ENCODE measurements around the gene G2E3. TPM values are rescaled to one million over a fixed set of nuclear protein-coding genes. Genes with fewer than 3 reads are reported as not detected.
"Not testable (repeated sequence)": the region's sequence is repeated elsewhere in the genome, so short reads cannot be mapped to it uniquely, and the experiment has no call there.

Gene G2E3
- total RNA-seq, 4 donors from 2014 or later = 3.3 to 5.4 (median 4.4) TPM

DNA sequence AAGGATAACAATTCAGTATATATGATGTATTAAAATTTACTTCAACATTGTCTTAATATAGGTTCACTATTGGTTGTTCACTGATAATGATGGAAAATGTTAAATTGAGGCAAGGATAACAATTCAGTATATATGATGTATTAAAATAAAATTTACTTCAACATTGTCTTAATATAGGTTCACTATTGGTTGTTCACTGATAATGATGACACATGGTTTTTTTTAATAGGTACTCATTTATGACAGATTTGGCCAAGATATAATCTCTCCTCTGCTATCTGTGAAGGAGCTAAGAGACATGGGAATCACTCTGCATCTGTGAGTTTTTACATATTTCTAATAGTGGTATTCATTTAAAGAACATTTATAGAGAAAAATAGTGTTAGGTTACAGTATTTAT is 71.3 kb downstream of the G2E3 start:
- H3K27me3 ChIP-seq = no peaks in the 10 kb centered on the region
- H3K4me1 ChIP-seq = peaks cover 9 to 12% of the 10 kb centered on the region in 2 donors
- H3K36me3 ChIP-seq = peaks cover 0 to 40% of the 10 kb centered on the region in 2 donors
- H3K27ac ChIP-seq = no peak overlapping the region
- in situ Hi-C loops (cut with MboI; ENCODE audit: low sequenced_read_pairs in 4 of 4) = no loop called here
- no peak for DNase-seq
- ATAC-seq = no peak
- no peaks in the 10 kb centered on the region for H3K9me3 ChIP-seq
- no peak for TF ChIP-seq CTCF (IDR thresholded peaks at IDR 0.05 in 4 of 5, conservative IDR thresholded peaks at IDR 0.05 in 1 of 5)
- TF ChIP-seq POLR2A (IDR thresholded peaks at IDR 0.05) = no peak
- no peak overlapping the region for H3K4me3 ChIP-seq
- intact Hi-C loops (cut with DNase I; ENCODE audit: low total_unique reads) = no loop called here

GRCh38 chr14:30632730-30633129 is 73.8 kb downstream of the G2E3 start:
- no peaks in the 10 kb centered on the region for H3K4me1 ChIP-seq
- no peaks in the 10 kb centered on the region for H3K27me3 ChIP-seq
- in situ Hi-C loops (cut with MboI; ENCODE audit: low sequenced_read_pairs in 4 of 4) (no loop called here), intact Hi-C loops (cut with DNase I; ENCODE audit: low total_unique reads) (no loop called here)
- H3K9me3 ChIP-seq = no peaks in the 10 kb centered on the region
- TF ChIP-seq POLR2A (IDR thresholded peaks at IDR 0.05) (no peak), CTCF (IDR thresholded peaks at IDR 0.05 in 4 of 5, conservative IDR thresholded peaks at IDR 0.05 in 1 of 5) (no peak)
- H3K27ac ChIP-seq = no peak overlapping the region
- no peak overlapping the region for H3K4me3 ChIP-seq
- ATAC-seq = no peak
- DNase-seq = no peak
- H3K36me3 ChIP-seq = peaks cover 0 to 46% of the 10 kb centered on the region in 2 donors

- no peak for DNase-seq
- Histone ChIP-seq H3K27ac (no peak overlapping the region), H3K36me3 (peaks cover 0 to 48% of the 10 kb centered on the region in 2 donors), H3K4me1 (no peaks in the 10 kb centered on the region), H3K9me3 (no peaks in the 10 kb centered on the region), H3K27me3 (no peaks in the 10 kb centered on the region), H3K4me3 (no peak overlapping the region)
- intact Hi-C loops (cut with DNase I; ENCODE audit: low total_unique reads) (no loop called here), in situ Hi-C loops (cut with MboI; ENCODE audit: low sequenced_read_pairs in 4 of 4) (no loop called here)
- no peak for ATAC-seq
- TF ChIP-seq POLR2A (IDR thresholded peaks at IDR 0.05) (no peak), CTCF (IDR thresholded peaks at IDR 0.05 in 4 of 5, conservative IDR thresholded peaks at IDR 0.05 in 1 of 5) (no peak)
Observed at GRCh38 chr14:30638926-30639325, 80.0 kb downstream of the G2E3 start.

DNA sequence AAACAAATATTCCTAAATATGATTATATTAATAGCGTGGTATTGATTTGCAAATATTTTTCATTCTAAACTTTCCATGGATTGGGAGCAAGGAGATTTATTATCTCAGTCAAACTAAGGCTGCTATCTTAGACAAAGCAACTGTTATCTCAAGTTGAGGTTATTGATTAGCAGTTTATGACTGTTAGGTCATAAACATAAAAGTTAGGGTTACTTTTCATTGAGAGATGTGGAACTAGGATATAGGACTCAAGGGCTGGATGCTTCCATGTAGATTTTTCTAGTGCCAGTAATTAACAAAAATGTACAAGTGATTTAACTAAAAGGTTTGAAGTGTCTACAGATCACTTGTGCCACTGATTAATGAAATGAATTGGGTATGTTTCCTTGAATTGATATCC is 82.2 kb downstream of the G2E3 start:
- intact Hi-C loops (cut with DNase I; ENCODE audit: low total_unique reads) = no loop called here
- Histone ChIP-seq H3K36me3 (peaks cover 0 to 50% of the 10 kb centered on the region in 2 donors), H3K4me1 (no peaks in the 10 kb centered on the region), H3K27ac (no peak overlapping the region), H3K27me3 (no peaks in the 10 kb centered on the region), H3K9me3 (no peaks in the 10 kb centered on the region), H3K4me3 (no peak overlapping the region)
- DNase-seq (no peak), ATAC-seq (no peak)
- TF ChIP-seq CTCF (IDR thresholded peaks at IDR 0.05 in 4 of 5, conservative IDR thresholded peaks at IDR 0.05 in 1 of 5) = no peak
- no peak for TF ChIP-seq POLR2A (IDR thresholded peaks at IDR 0.05)
- in situ Hi-C loops (cut with MboI; ENCODE audit: low sequenced_read_pairs in 4 of 4) = no loop called here

DNA sequence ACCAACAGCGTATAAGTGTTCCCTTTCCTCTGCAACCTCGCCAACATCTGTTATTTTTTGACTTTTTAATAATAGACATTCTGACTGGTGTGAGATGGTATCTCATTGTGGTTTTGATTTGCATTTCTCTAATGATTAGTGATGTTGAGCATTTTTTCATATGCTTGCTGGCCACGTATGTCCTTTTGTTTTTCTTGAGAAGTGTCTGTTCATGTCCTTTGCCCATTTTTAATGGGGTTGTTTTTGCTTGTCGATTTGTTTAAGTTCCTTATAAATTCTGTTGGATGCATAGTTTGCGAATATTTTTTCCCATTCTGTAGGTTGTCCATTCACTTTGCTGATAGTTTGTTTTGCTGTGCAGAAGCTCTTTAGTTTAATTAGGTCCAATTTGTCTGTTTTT is 85.5 kb downstream of the G2E3 start:
- intact Hi-C loops (cut with DNase I; ENCODE audit: low total_unique reads); DNase-seq; H3K4me1 ChIP-seq; H3K4me3 ChIP-seq; H3K9me3 ChIP-seq; H3K27me3 ChIP-seq; H3K27ac ChIP-seq; in situ Hi-C loops (cut with MboI; ENCODE audit: low sequenced_read_pairs in 4 of 4); ATAC-seq: not testable (repeated sequence)
- H3K36me3 ChIP-seq = peaks cover 0 to 50% of the 10 kb centered on the region in 2 donors

Measured in gastrocnemius medialis (tissue), 4 donors.